SJSA1 (cell line): ENCODE results near the gene TRPM4. TPM values are rescaled to one million over a fixed set of nuclear protein-coding genes. Genes with fewer than 3 reads are reported as not detected.
"Not testable (repeated sequence)": the region's sequence is repeated elsewhere in the genome, so short reads cannot be mapped to it uniquely, and the experiment has no call there.

Experiments used
- DNase-seq, 2 experiments: peaks; one replicate each; pipeline ENCODE4 v3.0.0-alpha.2; 2015 to 2020; ENCODE audit warnings: low spot score in 2 of 2, low read depth in 1 of 2
- H3K27ac ChIP-seq: fragments of 250-450 bp; sonication (Bioruptor Pico); 2 replicates; pipeline ENCODE4 v1.5.1; 2020; ENCODE audit warnings: mild to moderate bottlenecking, moderate library complexity
- H3K27me3 ChIP-seq: fragments of 250-450 bp; sonication (Bioruptor Pico); replicated peaks from 2 replicates; pipeline ENCODE4 v1.5.1; 2020; ENCODE audit warnings: mild to moderate bottlenecking, moderate library complexity
- H3K36me3 ChIP-seq: fragments of 250-450 bp; sonication (Bioruptor Pico); 2 replicates; pipeline ENCODE4 v1.5.1; 2020; ENCODE audit warnings: mild to moderate bottlenecking
- H3K4me1 ChIP-seq: fragments of 250-450 bp; sonication (Bioruptor Pico); replicated peaks from 2 replicates; pipeline ENCODE4 v1.6.1; 2021; ENCODE audit warnings: mild to moderate bottlenecking
- H3K4me3 ChIP-seq: fragments of 250-450 bp; sonication (Bioruptor Pico); 2 replicates; pipeline ENCODE4 v1.5.1; 2020; ENCODE audit warnings: mild to moderate bottlenecking
- H3K9me3 ChIP-seq: fragments of 250-450 bp; sonication (Bioruptor Pico); replicated peaks from 2 replicates; pipeline ENCODE4 v1.5.1; 2020; ENCODE audit warnings: mild to moderate bottlenecking
- total RNA-seq: library from RNA; depleted of rRNA; stranded (reverse); fragments of >200 nt; shearing (Covaris generic); gene quantifications from 2 replicates; pipeline ENCODE4 v1.2.3, GENCODE V29; 2014

Gene TRPM4
- total RNA-seq, 1 experiment from 2014 or later: 6.8 TPM

DNA sequence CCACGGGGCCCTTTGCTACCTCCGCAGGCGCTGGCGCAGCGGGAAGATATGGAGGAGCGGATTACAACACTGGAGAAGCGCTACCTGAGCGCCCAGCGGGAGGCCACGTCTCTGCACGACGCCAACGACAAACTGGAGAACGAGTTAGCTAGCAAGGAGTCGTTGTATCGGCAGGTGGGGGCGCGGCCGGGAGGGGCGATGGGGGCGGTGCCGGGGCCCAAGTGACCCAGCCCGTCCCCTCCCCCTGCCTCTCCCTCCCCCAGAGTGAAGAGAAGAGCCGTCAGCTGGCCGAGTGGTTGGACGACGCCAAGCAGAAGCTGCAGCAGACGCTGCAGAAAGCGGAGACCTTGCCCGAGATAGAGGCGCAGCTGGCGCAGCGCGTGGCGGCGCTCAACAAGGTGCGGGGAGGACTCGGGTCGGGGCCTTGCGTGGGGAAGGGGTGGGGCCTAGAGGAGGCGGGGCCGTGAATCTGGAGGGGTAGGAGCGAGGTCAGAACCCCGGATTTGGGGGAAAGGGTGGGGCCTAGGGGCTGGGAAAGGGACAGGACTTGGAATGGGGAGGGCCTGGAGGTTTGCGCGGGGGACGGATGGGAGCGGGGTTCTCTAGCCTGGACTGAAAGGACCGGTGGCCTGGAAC lies 24.5 kb upstream of the TRPM4 start:
- H3K9me3 ChIP-seq: no peaks in the 10 kb centered on the region

GRCh38 chr19:49133621-49134454 lies 23.8 kb upstream of the TRPM4 start:
- Histone ChIP-seq H3K4me1 (peaks cover under 1% of the 10 kb centered on the region; the same call in 1 of the 2 replicates), H3K9me3 (no peaks in the 10 kb centered on the region), H3K36me3 (no peaks in the 10 kb centered on the region), H3K4me3 (no peak overlapping the region), H3K27ac (no peak overlapping the region), H3K27me3 (no peaks in the 10 kb centered on the region)
- DNase-seq: no peak

More for the DNA sequence above, 24.5 kb upstream of the TRPM4 start:
- Histone ChIP-seq H3K36me3 (no peaks in the 10 kb centered on the region), H3K4me3 (no peak overlapping the region), H3K27me3 (no peaks in the 10 kb centered on the region), H3K27ac (no peak overlapping the region), H3K4me1 (peaks cover 4% of the 10 kb centered on the region)
- DNase-seq: no peak

DNA sequence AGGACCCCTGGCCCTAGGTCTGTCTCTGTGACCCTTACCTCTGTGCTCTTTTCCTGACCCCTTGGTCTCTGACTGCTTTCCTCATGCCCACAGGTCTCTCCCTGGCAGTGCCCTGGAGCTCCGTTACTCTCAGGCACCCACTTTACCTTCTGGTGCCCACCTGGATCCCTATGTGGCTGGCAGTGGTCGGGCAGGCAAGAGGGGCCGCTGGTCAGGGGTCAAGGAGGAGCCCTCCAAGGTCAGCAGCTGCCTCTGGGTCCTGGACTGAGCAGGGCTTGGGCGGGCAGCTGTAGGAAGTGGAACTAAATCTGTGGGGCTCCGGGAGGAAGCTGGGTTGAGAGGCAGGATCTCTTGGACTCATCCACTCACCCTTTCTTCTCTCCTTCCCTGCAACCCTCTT lies 21.9 kb upstream of the TRPM4 start:
- Histone ChIP-seq H3K4me3 (no peak overlapping the region), H3K36me3 (no peaks in the 10 kb centered on the region), H3K4me1 (no peaks in the 10 kb centered on the region), H3K27ac (no peak overlapping the region), H3K27me3 (no peaks in the 10 kb centered on the region), H3K9me3 (no peaks in the 10 kb centered on the region)
- no peak for DNase-seq

DNA sequence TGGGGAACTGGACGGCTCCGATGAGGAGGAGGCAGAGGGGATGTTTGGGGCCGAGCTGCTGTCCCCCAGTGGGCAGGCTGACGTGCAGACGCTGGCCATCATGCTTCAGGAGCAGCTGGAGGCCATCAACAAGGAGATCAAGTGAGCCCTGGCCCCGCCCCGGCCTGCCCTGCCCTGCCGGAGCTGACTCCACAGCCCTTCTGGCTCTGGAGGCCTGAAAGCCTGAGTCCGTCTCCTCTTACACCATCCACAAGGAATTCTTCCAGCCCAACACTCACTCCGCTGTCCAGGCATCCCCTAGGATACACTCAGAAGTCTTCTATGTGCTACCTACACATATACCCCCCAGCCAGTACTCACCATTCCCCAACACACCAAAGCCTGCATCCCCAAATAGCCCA lies 20.8 kb upstream of the TRPM4 start:
- no peak overlapping the region for H3K27ac ChIP-seq
- no peaks in the 10 kb centered on the region for H3K9me3 ChIP-seq
- H3K4me1 ChIP-seq: no peaks in the 10 kb centered on the region
- no peaks in the 10 kb centered on the region for H3K36me3 ChIP-seq
- no peak for DNase-seq
- H3K27me3 ChIP-seq: no peaks in the 10 kb centered on the region
- no peak overlapping the region for H3K4me3 ChIP-seq

GRCh38 chr19:49140951-49141350 lies 16.6 kb upstream of the TRPM4 start:
- DNase-seq: no peak
- Histone ChIP-seq H3K4me3 (no peak overlapping the region), H3K36me3 (no peaks in the 10 kb centered on the region), H3K4me1 (peaks cover 12% of the 10 kb centered on the region), H3K9me3 (no peaks in the 10 kb centered on the region), H3K27ac (no peak overlapping the region), H3K27me3 (no peaks in the 10 kb centered on the region)

DNA sequence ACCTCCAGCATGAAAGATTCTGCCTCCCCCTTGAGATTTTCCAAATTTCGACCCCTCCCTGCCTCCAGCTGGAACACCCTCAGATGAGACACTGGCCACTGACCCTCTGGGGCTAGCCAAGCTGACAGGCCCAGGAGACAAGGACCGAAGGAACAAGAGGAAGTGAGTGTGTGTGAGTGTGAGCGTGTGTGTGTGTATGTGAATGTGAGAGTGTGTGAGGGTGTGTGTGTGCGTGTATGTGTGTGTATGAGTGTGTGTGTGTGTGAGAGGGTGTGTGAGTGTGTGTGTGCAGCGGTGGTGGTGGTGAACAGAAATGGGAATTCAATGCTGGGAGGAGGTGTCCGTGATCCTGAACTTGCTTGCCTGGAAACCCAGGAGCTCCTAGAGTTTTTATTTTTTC lies 16.2 kb upstream of the TRPM4 start:
- no peak for DNase-seq
- H3K4me1 ChIP-seq: peaks cover 16% of the 10 kb centered on the region
- H3K36me3 ChIP-seq: no peaks in the 10 kb centered on the region
- H3K4me3 ChIP-seq: no peak overlapping the region
- no peak overlapping the region for H3K27ac ChIP-seq
- H3K9me3 ChIP-seq: no peaks in the 10 kb centered on the region
- no peaks in the 10 kb centered on the region for H3K27me3 ChIP-seq

GRCh38 chr19:49142866-49143335 lies 14.7 kb upstream of the TRPM4 start:
- no peaks in the 10 kb centered on the region for H3K9me3 ChIP-seq
- peak; percentile 83 to 95 for DNase-seq
- H3K27ac ChIP-seq: no peak overlapping the region
- H3K4me1 ChIP-seq: peaks cover 24% of the 10 kb centered on the region
- H3K27me3 ChIP-seq: no peaks in the 10 kb centered on the region
- H3K36me3 ChIP-seq: no peaks in the 10 kb centered on the region
- H3K4me3 ChIP-seq: peak overlapping the region; percentile 43

DNA sequence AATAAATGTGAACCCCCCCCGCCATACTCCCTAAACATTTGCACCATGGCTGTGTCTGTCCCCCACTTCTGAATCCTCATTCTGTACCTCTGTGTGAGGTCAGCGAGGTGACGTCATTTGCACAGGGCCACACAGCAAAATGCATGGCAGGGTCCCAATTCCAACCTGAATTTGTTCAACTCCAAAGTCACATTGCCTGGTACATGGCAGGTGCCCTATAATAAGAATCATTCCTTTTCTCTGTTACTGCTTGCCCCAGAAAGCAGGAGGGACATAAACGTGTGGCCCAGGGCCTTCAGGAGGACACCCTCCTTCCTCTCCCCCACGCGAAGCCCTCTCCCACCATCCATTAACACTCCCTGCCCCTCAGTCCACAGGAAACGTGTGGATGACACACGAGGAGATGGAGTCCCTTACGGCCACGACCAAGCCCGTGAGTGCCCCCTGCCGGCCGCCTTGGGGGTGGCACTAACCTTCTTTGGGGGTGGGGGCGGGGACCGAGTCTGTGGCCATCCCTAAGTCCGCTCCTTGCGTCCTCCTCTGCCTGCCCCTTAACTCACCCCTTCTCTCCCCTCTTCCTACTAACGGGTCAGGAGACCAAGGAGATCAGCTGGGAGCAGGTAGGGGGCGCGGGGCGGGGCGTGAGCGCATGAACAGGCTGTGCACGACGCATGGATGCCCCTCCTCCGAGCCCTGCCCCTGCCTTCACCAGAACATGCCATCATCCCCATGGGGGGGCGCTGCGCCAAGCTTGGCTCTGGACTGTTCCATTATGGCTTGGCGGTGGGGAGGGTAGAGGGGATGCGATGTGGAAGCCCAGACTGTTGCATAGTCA lies 11.8 kb upstream of the TRPM4 start:
- no peak overlapping the region for H3K27ac ChIP-seq
- DNase-seq: peak; percentile 66 to 72
- H3K4me3 ChIP-seq: no peak overlapping the region
- H3K36me3 ChIP-seq: no peaks in the 10 kb centered on the region
- H3K4me1 ChIP-seq: peaks cover 43% of the 10 kb centered on the region
- H3K27me3 ChIP-seq: no peaks in the 10 kb centered on the region
- H3K9me3 ChIP-seq: no peaks in the 10 kb centered on the region

GRCh38 chr19:49146408-49146770 lies 11.2 kb upstream of the TRPM4 start:
- peaks cover 45% of the 10 kb centered on the region for H3K4me1 ChIP-seq
- DNase-seq, H3K36me3 ChIP-seq: not testable (repeated sequence)

GRCh38 chr19:49148044-49148682 lies 9.4 kb upstream of the TRPM4 start:
- no peak for DNase-seq
- Histone ChIP-seq H3K27ac (no peak overlapping the region), H3K4me3 (no peak overlapping the region), H3K4me1 (peaks cover 49% of the 10 kb centered on the region), H3K9me3 (peaks cover 2% of the 10 kb centered on the region; the same call in 1 of the 2 replicates), H3K27me3 (no peaks in the 10 kb centered on the region), H3K36me3 (no peaks in the 10 kb centered on the region)

More at GRCh38 chr19:49146408-49146770, 11.2 kb upstream of the TRPM4 start:
- H3K4me3 ChIP-seq, H3K9me3 ChIP-seq, H3K27me3 ChIP-seq, H3K27ac ChIP-seq: not testable (repeated sequence)

DNA sequence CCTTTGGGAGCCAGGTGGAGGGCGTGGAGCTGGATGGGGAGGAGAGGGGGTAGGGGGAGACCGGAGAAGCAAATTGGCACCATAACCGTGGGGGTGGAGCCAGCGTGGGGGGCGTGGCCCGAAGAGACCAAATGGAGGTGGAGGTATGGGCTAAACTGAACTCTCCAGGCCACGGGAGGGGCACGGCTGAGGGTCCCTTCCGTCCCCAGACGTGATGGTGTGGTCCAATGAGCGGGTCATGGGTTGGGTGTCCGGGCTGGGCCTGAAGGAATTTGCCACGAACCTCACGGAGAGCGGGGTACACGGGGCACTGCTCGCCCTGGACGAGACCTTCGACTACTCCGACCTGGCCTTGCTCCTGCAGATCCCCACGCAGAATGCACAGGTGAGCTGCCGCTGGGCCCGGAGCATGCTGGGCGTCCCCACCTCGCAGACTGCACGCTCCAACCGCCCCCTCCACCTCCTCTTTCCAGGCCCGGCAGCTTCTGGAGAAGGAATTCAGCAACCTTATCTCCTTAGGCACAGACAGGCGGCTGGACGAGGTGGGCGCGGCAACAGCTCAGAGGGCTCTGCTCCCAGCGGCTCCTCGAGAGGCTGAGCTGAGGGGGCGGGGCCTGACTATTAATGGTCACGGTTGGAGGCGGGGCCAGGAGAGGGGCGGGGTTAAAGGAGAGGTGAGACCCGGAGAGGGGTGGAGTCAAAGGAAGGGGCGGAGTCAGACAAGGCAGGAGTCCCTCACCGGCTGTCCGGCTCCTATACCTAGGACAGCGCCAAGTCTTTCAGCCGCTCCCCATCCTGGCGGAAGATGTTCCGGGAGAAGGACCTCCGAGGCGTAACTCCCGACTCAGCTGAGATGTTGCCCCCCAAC lies 8.6 kb upstream of the TRPM4 start:
- H3K9me3 ChIP-seq: peaks cover 2% of the 10 kb centered on the region; the same call in 1 of the 2 replicates
- H3K4me3 ChIP-seq: peak overlapping the region; percentile 51
- DNase-seq: peak; percentile 90 to 99
- no peaks in the 10 kb centered on the region for H3K27me3 ChIP-seq
- no peak overlapping the region for H3K27ac ChIP-seq
- H3K36me3 ChIP-seq: no peaks in the 10 kb centered on the region
- peaks cover 45% of the 10 kb centered on the region for H3K4me1 ChIP-seq

- Histone ChIP-seq H3K27ac (no peak overlapping the region), H3K4me3 (peak overlapping the region; percentile 51), H3K27me3 (no peaks in the 10 kb centered on the region), H3K9me3 (peaks cover 2% of the 10 kb centered on the region; the same call in 1 of the 2 replicates), H3K36me3 (no peaks in the 10 kb centered on the region), H3K4me1 (peaks cover 45% of the 10 kb centered on the region)
- DNase-seq: peak; percentile 80 to 89
These were observed 7.9 kb upstream of the TRPM4 start for GRCh38 chr19:49149652-49150105.
